ENCODE measurements around the gene MCHR1. TPM values are rescaled to one million over a fixed set of nuclear protein-coding genes. Genes with fewer than 3 reads are reported as not detected.
A peak's percentile ranks its signal among the peaks of the same experiment; 100 is the strongest.

Gene MCHR1
- polyA plus RNA-seq, 1 donor (not counting 4 experiments of a cell fraction or from before 2014, with no cell fraction given) = 0.12 TPM

- Histone ChIP-seq H3K79me2 (ENCODE audit: control insufficient read depth, insufficient read depth, low read length) (peaks cover 62% of the 10 kb centered on the region), H3K4me3 (ENCODE audit: control insufficient read depth in 2 of 3, extremely low read depth in 1 of 3, insufficient read depth in 2 of 3, low read depth in 1 of 3, low read length in 3 of 3) (peak overlapping the region; percentile 85 to 96 (median 95)), H4K20me1 (ENCODE audit: control insufficient read depth, extremely low read depth, insufficient read depth, low read length) (peaks cover 16% of the 10 kb centered on the region), H3K9me1 (ENCODE audit: control insufficient read depth, extremely low read depth, insufficient read depth, low read length) (no peaks in the 10 kb centered on the region), H2AFZ (ENCODE audit: control insufficient read depth, low read length) (no peak overlapping the region), H3K27ac (ENCODE audit: control insufficient read depth, insufficient read depth, low read length) (peak overlapping the region; percentile 88), H3K4me1 (ENCODE audit: control insufficient read depth, extremely low read depth, insufficient read depth, low read length) (peaks cover 22% of the 10 kb centered on the region), H3K4me2 (ENCODE audit: control insufficient read depth, extremely low read depth, insufficient read depth, low read depth, low read length) (peak overlapping the region; percentile 82), H3K27me3 (ENCODE audit: control insufficient read depth, extremely low read depth, insufficient read depth, low read length) (no peaks in the 10 kb centered on the region), H3K36me3 (ENCODE audit: control insufficient read depth in 2 of 2, extremely low read depth in 1 of 2, insufficient read depth in 2 of 2, low read length in 2 of 2) (no peaks in the 10 kb centered on the region), H3K9ac (ENCODE audit: control insufficient read depth, extremely low read depth, insufficient read depth, low read length) (peak overlapping the region; percentile 88), H3K9me3 (ENCODE audit: control insufficient read depth, low read depth, low read length) (no peaks in the 10 kb centered on the region)
- TF ChIP-seq CTCF (optimal IDR thresholded peaks at IDR 0.05 in 1 of 3, IDR thresholded peaks at IDR 0.05 in 1 of 3, conservative IDR thresholded peaks at IDR 0.05 in 1 of 3; ENCODE audit: extremely low read depth in 1 of 3, insufficient read depth in 2 of 3, low read length in 3 of 3) (no peak), EZH2 (IDR thresholded peaks at IDR 0.05; ENCODE audit: low read length) (no peak)
- dilution Hi-C loops (cut with MboI; ENCODE audit: extremely low pct_ligation_motif_present, low sequenced_read_pairs) = loop anchor here (25.0 kb wide), 1 partner anchor 98 kb away; no protein-coding TSS in a partner anchor
- DNase-seq (ENCODE audit: low read depth, low spot score) = no peak
- peak; percentile 53 for FAIRE-seq
Observed at GRCh38 chr22:40635043-40635939, 44.0 kb upstream of the MCHR1 start.

- Histone ChIP-seq H3K4me3 (ENCODE audit: control insufficient read depth in 2 of 3, extremely low read depth in 1 of 3, insufficient read depth in 2 of 3, low read depth in 1 of 3, low read length in 3 of 3) (peak overlapping the region; percentile 85 to 96 (median 95)), H3K9ac (ENCODE audit: control insufficient read depth, extremely low read depth, insufficient read depth, low read length) (peak overlapping the region; percentile 88), H3K27ac (ENCODE audit: control insufficient read depth, insufficient read depth, low read length) (peak overlapping the region; percentile 88), H3K79me2 (ENCODE audit: control insufficient read depth, insufficient read depth, low read length) (peaks cover 55% of the 10 kb centered on the region), H3K9me1 (ENCODE audit: control insufficient read depth, extremely low read depth, insufficient read depth, low read length) (no peaks in the 10 kb centered on the region), H3K36me3 (ENCODE audit: control insufficient read depth in 2 of 2, extremely low read depth in 1 of 2, insufficient read depth in 2 of 2, low read length in 2 of 2) (no peaks in the 10 kb centered on the region), H3K4me1 (ENCODE audit: control insufficient read depth, extremely low read depth, insufficient read depth, low read length) (peaks cover 22% of the 10 kb centered on the region), H3K27me3 (ENCODE audit: control insufficient read depth, extremely low read depth, insufficient read depth, low read length) (no peaks in the 10 kb centered on the region), H3K9me3 (ENCODE audit: control insufficient read depth, low read depth, low read length) (no peaks in the 10 kb centered on the region), H4K20me1 (ENCODE audit: control insufficient read depth, extremely low read depth, insufficient read depth, low read length) (peaks cover 13% of the 10 kb centered on the region), H3K4me2 (ENCODE audit: control insufficient read depth, extremely low read depth, insufficient read depth, low read depth, low read length) (peak overlapping the region; percentile 82), H2AFZ (ENCODE audit: control insufficient read depth, low read length) (no peak overlapping the region)
- TF ChIP-seq EZH2 (IDR thresholded peaks at IDR 0.05; ENCODE audit: low read length) (no peak), CTCF (optimal IDR thresholded peaks at IDR 0.05 in 1 of 3, IDR thresholded peaks at IDR 0.05 in 1 of 3, conservative IDR thresholded peaks at IDR 0.05 in 1 of 3; ENCODE audit: extremely low read depth in 1 of 3, insufficient read depth in 2 of 3, low read length in 3 of 3) (no peak)
- DNase-seq (ENCODE audit: low read depth, low spot score) (no peak), FAIRE-seq (no peak)
- dilution Hi-C loops (cut with MboI; ENCODE audit: extremely low pct_ligation_motif_present, low sequenced_read_pairs) = loop anchor here (25.0 kb wide), 1 partner anchor 99 kb away; no protein-coding TSS in a partner anchor
Observed at GRCh38 chr22:40635940-40636379, 43.3 kb upstream of the MCHR1 start.

Data from keratinocyte (primary cell).